Nephron progenitor cell (in vitro differentiated cells): Measurements from ENCODE around the gene DVL2.
A peak's percentile ranks its signal among the peaks of the same experiment; 100 is the strongest.

Experiments used
- DNase-seq: peaks from one replicate; pipeline ENCODE4 v3.0.0; 2021
- H3K27ac Mint-ChIP-seq: 2 replicates; pipeline ENCODE4 v1.8.0; 2021; ENCODE audit warnings: mild to moderate bottlenecking, moderate library complexity, mixed read lengths
- H3K27me3 Mint-ChIP-seq: 2 replicates; pipeline ENCODE4 v1.8.0; 2021; ENCODE audit warnings: mild to moderate bottlenecking, low read depth, mixed read lengths; ENCODE audit not compliant: poor library complexity
- H3K36me3 Mint-ChIP-seq: 2 replicates; pipeline ENCODE4 v1.8.0; 2021; ENCODE audit warnings: low read depth, mixed read lengths
- H3K4me1 Mint-ChIP-seq: 2 replicates; pipeline ENCODE4 v1.8.0; 2021; ENCODE audit warnings: mixed read lengths
- H3K4me3 Mint-ChIP-seq: 2 replicates; pipeline ENCODE4 v1.8.0; 2021; ENCODE audit warnings: mild to moderate bottlenecking, moderate library complexity, mixed read lengths
- H3K9me3 Mint-ChIP-seq: 2 replicates; pipeline ENCODE4 v1.8.0; 2021; ENCODE audit warnings: mild to moderate bottlenecking, moderate library complexity, mixed read lengths
- CTCF ChIP-seq: fragments of 200-600 bp; sonication (generic); IDR thresholded peaks from 2 replicates; pipeline ENCODE4 v1.5.0; 2021; ENCODE audit warnings: antibody characterized with exemption

DVL2 gene

GRCh38 chr17:7241090-7241733 lies 6.9 kb upstream of the DVL2 start:
- Mint-ChIP-seq H3K4me1 (peaks cover 47% of the 10 kb centered on the region), H3K27me3 (no peaks in the 10 kb centered on the region), H3K27ac (peak overlapping the region; percentile 100), H3K36me3 (peaks cover 40% of the 10 kb centered on the region), H3K9me3 (no peaks in the 10 kb centered on the region), H3K4me3 (peak overlapping the region; percentile 98)
- no peak for DNase-seq
- no peak for TF ChIP-seq CTCF

GRCh38 chr17:7240375-7240774 lies 6.1 kb upstream of the DVL2 start:
- no peak for DNase-seq
- no peak for TF ChIP-seq CTCF
- Mint-ChIP-seq H3K36me3 (peaks cover 43% of the 10 kb centered on the region), H3K9me3 (no peaks in the 10 kb centered on the region), H3K4me1 (peaks cover 55% of the 10 kb centered on the region), H3K4me3 (peak overlapping the region; percentile 98), H3K27me3 (no peaks in the 10 kb centered on the region), H3K27ac (peak overlapping the region; percentile 100)

GRCh38 chr17:7239091-7240027 lies 5.0 kb upstream of the DVL2 start, which contains the start of gene PHF23:
Gene PHF23, minus strand, starts transcription at chr17:7239457. Its CDS starts 178 bp downstream, at chr17:7239279.
- Mint-ChIP-seq H3K27ac (peak within 1 kb of the TSS; percentile 100), H3K4me1 (peaks cover 65% of the 10 kb centered on the region), H3K4me3 (peak within 1 kb of the TSS; percentile 98), H3K27me3 (no peaks in the 10 kb centered on the region), H3K36me3 (peaks cover 43% of the 10 kb centered on the region), H3K9me3 (no peaks in the 10 kb centered on the region)
- peak; percentile 96 for DNase-seq
- no peak for TF ChIP-seq CTCF

- peaks cover 66% of the 10 kb centered on the region for H3K4me1 Mint-ChIP-seq
- peaks cover 41% of the 10 kb centered on the region for H3K36me3 Mint-ChIP-seq
- peak overlapping the region; percentile 98 for H3K4me3 Mint-ChIP-seq
- peak; percentile 32 for DNase-seq
- peak overlapping the region; percentile 94 for H3K27ac Mint-ChIP-seq
- no peaks in the 10 kb centered on the region for H3K27me3 Mint-ChIP-seq
- no peak for TF ChIP-seq CTCF
- no peaks in the 10 kb centered on the region for H3K9me3 Mint-ChIP-seq
Observed at GRCh38 chr17:7238420-7239090, 4.2 kb upstream of the DVL2 start.

GRCh38 chr17:7237761-7238419 lies 3.6 kb upstream of the DVL2 start:
- Mint-ChIP-seq H3K4me1 (peaks cover 68% of the 10 kb centered on the region), H3K9me3 (no peaks in the 10 kb centered on the region), H3K36me3 (peaks cover 45% of the 10 kb centered on the region), H3K27me3 (no peaks in the 10 kb centered on the region), H3K27ac (peak overlapping the region; percentile 64), H3K4me3 (peak overlapping the region; percentile 98)
- TF ChIP-seq CTCF, result no peak
- peak; percentile 85 for DNase-seq
